GM10248 (cell line): ENCODE data around the gene ABHD17C.

ENCODE experiments used
- CTCF ChIA-PET: fragments of 300-600 bp; sonication (Branson Sonifier 250); formaldehyde crosslinking; extraction: SDS; loops from one replicate; lab custom pipeline; 2021; ENCODE audit warnings: antibody characterized with exemption; lab: Yijun Ruan, JAX
- POLR2A ChIA-PET: fragments of 350-650 bp; sonication (Branson Sonifier 250); formaldehyde crosslinking; extraction: SDS; loops from one replicate; lab custom pipeline; 2020; ENCODE audit warnings: antibody characterized with exemption; lab: Yijun Ruan, JAX
- DNase-seq: peaks from one replicate; pipeline ENCODE4 v3.0.0; 2012; ENCODE audit errors: extremely low spot score
- CTCF ChIP-seq: IDR thresholded peaks from 2 replicates; pipeline ENCODE4 v1.5.1; 2012; ENCODE audit warnings: mild to moderate bottlenecking, low read depth; ENCODE audit errors: extremely low read depth, missing control alignments, control extremely low read depth

ABHD17C gene

GRCh38 chr15:80694611-80695098, 455 bp upstream of the ABHD17C start:
- POLR2A ChIA-PET = no interaction called here
- CTCF ChIA-PET = interaction anchor here (1.4 to 1.6 kb wide), 3 partner anchors 25 to 571 kb away, joined by 3 to 4 read pairs (median 4); no protein-coding TSS in a partner anchor
- no peak for DNase-seq
- no peak for TF ChIP-seq CTCF

GRCh38 chr15:80695911-80696661, 976 bp downstream of the ABHD17C start:
- ChIA-PET POLR2A (no interaction called here), CTCF (interaction anchor here (0.9 to 1.6 kb wide), 3 partner anchors 8 to 83 kb away, joined by 3 read pairs; partner anchors contain the start of gene CEMIP)
- DNase-seq = peak; percentile 27
- no peak for TF ChIP-seq CTCF

- no peak for TF ChIP-seq CTCF
- CTCF ChIA-PET = interaction anchor here (1.0 to 1.4 kb wide), 2 partner anchors 14 to 21 kb away, joined by 4 read pairs; no protein-coding TSS in a partner anchor
- DNase-seq = no peak
- POLR2A ChIA-PET = no interaction called here
These were observed 2.1 kb downstream of the ABHD17C start for GRCh38 chr15:80697075-80697685.

GRCh38 chr15:80698676-80699075, 3.6 kb downstream of the ABHD17C start:
- CTCF ChIA-PET = no interaction called here
- DNase-seq = no peak
- POLR2A ChIA-PET = no interaction called here
- TF ChIP-seq CTCF = no peak

GRCh38 chr15:80699981-80700380, 4.9 kb downstream of the ABHD17C start:
- POLR2A ChIA-PET = no interaction called here

More at GRCh38 chr15:80699981-80700380, 4.9 kb downstream of the ABHD17C start:
- TF ChIP-seq CTCF = no peak
- no peak for DNase-seq
- CTCF ChIA-PET = interaction anchor here (1.3 kb wide), 1 partner anchor 30 kb away, joined by 3 read pairs; no protein-coding TSS in a partner anchor
